Femur (tissue), 1 donor: ENCODE data around the gene FANCD2.
"Not testable (repeated sequence)": the region's sequence is repeated elsewhere in the genome, so short reads cannot be mapped to it uniquely, and the experiment has no call there.

Experiments used
- DNase-seq: peaks from one replicate; pipeline ENCODE4 v3.0.0-alpha.2; 2017

Gene FANCD2

GRCh38 chr3:10115326-10116137 is 89.3 kb downstream of the FANCD2 start, which contains the start of gene BRK1:
BRK1 (plus strand) TSS chr3:10115675; CDS start chr3:10115702, 27 bp downstream.
- DNase-seq = peak; percentile 96

- DNase-seq = no peak
Measured at GRCh38 chr3:10116138-10116460, 89.9 kb downstream of the FANCD2 start.

- DNase-seq = no peak
Measured at GRCh38 chr3:10116928-10117327, 90.7 kb downstream of the FANCD2 start.

GRCh38 chr3:10119376-10119775 is 93.1 kb downstream of the FANCD2 start:
- DNase-seq = no peak

- no peak for DNase-seq
Measured at GRCh38 chr3:10121064-10121463, 94.8 kb downstream of the FANCD2 start.

- no peak for DNase-seq
Measured at GRCh38 chr3:10122724-10123123, 96.5 kb downstream of the FANCD2 start.

- not testable (repeated sequence) for DNase-seq
Measured at GRCh38 chr3:10135872-10136271, 109.6 kb downstream of the FANCD2 start.

- DNase-seq = no peak
Measured at GRCh38 chr3:10136426-10137005, 110.3 kb downstream of the FANCD2 start.

GRCh38 chr3:10137178-10137577 is 110.9 kb downstream of the FANCD2 start:
- no peak for DNase-seq

- DNase-seq = peak; percentile 35
Measured at GRCh38 chr3:10140996-10141546, 114.8 kb downstream of the FANCD2 start.

- DNase-seq = no peak
Measured at GRCh38 chr3:10142707-10143560, 116.7 kb downstream of the FANCD2 start.

- no peak for DNase-seq
Measured at GRCh38 chr3:10145685-10146084, 119.4 kb downstream of the FANCD2 start.

- no peak for DNase-seq
Measured at GRCh38 chr3:10149226-10149625, 123.0 kb downstream of the FANCD2 start.

GRCh38 chr3:10150987-10151386 is 124.8 kb downstream of the FANCD2 start:
- DNase-seq = no peak
